ENCODE results near the gene CLCN7. TPM values are rescaled to one million over a fixed set of nuclear protein-coding genes. Genes with fewer than 3 reads are reported as not detected.
A peak's percentile ranks its signal among the peaks of the same experiment; 100 is the strongest.

The CLCN7 gene
- total and polyA plus RNA-seq, 11 donors: 30.3 to 70.8 (median 33.6) TPM

DNA sequence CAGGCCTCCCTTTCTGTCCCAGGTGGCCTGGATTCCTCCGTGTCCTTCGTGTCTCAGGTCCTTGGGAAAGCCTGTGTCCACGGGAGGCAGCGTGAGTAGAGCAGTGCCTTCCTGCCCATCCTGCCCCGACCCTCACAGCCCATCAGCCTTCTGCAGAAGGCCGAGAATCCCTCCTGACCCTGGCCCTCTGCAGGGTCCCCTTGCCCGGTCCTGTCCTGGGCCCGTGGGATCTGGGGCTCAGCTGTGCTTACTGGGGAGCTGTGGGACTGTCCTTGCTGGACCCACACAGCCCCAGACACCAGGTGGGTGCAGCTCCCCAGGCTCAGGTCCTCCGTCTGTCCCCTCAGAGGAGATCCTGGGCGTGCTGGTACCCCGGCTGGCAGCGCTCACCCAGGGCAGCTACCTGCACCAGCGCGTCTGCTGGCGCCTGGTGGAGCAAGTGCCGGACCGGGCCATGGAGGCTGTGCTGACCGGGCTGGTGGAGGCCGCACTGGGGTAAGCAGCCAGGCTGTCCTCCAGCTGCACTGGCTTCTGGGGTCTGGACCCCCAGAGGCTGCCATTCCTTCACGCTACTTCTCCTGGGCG lies 22.3 kb upstream of the CLCN7 start:
- Histone ChIP-seq H3K9me3 (no peaks in the 10 kb centered on the region), H3K36me3 (peaks cover 0 to 77% (median 70%) of the 10 kb centered on the region in 9 donors), H3K27me3 (no peaks in the 10 kb centered on the region), H3K27ac (no peak overlapping the region), H3K4me3 (no peak overlapping the region), H3K4me1 (peaks cover 0 to 31% (median 24%) of the 10 kb centered on the region in 12 donors)
- ATAC-seq (no peak), DNase-seq (no peak)
- intact Hi-C loops (cut with DNase I): loop anchor here in 9 of 10 donors (10.0 kb wide), 5 partner anchors 48 to 178 kb away; partner anchors contain the start of genes CRAMP1 (in 4 of the 9), IFT140 (in 4 of the 9) and JPT2 (in 1 of the 9)
- 93 to 97% (median 94%) methylated on average over 11 to 21 of the region's 21 CpGs for WGBS, 4 donors
- TF ChIP-seq, protein P1, sequence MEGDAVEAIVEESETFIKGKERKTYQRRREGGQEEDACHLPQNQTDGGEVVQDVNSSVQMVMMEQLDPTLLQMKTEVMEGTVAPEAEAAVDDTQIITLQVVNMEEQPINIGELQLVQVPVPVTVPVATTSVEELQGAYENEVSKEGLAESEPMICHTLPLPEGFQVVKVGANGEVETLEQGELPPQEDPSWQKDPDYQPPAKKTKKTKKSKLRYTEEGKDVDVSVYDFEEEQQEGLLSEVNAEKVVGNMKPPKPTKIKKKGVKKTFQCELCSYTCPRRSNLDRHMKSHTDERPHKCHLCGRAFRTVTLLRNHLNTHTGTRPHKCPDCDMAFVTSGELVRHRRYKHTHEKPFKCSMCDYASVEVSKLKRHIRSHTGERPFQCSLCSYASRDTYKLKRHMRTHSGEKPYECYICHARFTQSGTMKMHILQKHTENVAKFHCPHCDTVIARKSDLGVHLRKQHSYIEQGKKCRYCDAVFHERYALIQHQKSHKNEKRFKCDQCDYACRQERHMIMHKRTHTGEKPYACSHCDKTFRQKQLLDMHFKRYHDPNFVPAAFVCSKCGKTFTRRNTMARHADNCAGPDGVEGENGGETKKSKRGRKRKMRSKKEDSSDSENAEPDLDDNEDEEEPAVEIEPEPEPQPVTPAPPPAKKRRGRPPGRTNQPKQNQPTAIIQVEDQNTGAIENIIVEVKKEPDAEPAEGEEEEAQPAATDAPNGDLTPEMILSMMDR (IDR thresholded peaks at IDR 0.05): no peak
- TF ChIP-seq POLR2A (IDR thresholded peaks at IDR 0.05): no peak

GRCh38 chr16:1496464-1496863 lies 21.6 kb upstream of the CLCN7 start:
- ATAC-seq: no peak
- WGBS, 4 donors: 90 to 95% (median 93%) methylated on average over 25 of the region's 25 CpGs

GRCh38 chr16:1495889-1496262 lies 21.0 kb upstream of the CLCN7 start:
- Histone ChIP-seq H3K27ac (no peak overlapping the region), H3K27me3 (no peaks in the 10 kb centered on the region), H3K4me3 (no peak overlapping the region), H3K9me3 (no peaks in the 10 kb centered on the region), H3K4me1 (peaks cover 0 to 31% (median 24%) of the 10 kb centered on the region in 12 donors), H3K36me3 (peaks cover 0 to 64% (median 58%) of the 10 kb centered on the region in 9 donors)
- TF ChIP-seq, protein P1 (IDR thresholded peaks at IDR 0.05): no peak
- no peak for TF ChIP-seq POLR2A (IDR thresholded peaks at IDR 0.05)
- DNase-seq (no peak), ATAC-seq (no peak)
- intact Hi-C loops (cut with DNase I): loop anchor here in 9 of 10 donors (2.0 to 10.0 kb wide), 6 partner anchors 49 to 211 kb away; partner anchors contain the start of genes CRAMP1 (in 4 of the 9), IFT140 (in 4 of the 9), JPT2 (in 1 of the 9) and MAPK8IP3 (in 1 of the 9)
- 92 to 95% (median 94%) methylated on average over 19 to 25 of the region's 25 CpGs for WGBS, 4 donors

More at GRCh38 chr16:1496464-1496863, 21.6 kb upstream of the CLCN7 start:
- H3K4me3 ChIP-seq: no peak overlapping the region
- peak in 1 of 5 donors; percentile 52 for DNase-seq
- H3K27ac ChIP-seq: no peak overlapping the region
- peaks cover 0 to 31% (median 24%) of the 10 kb centered on the region in 12 donors for H3K4me1 ChIP-seq
- intact Hi-C loops (cut with DNase I): loop anchor here in 9 of 10 donors (10.0 kb wide), 5 partner anchors 48 to 178 kb away; partner anchors contain the start of genes CRAMP1 (in 4 of the 9), IFT140 (in 4 of the 9) and JPT2 (in 1 of the 9)
- H3K36me3 ChIP-seq: peaks cover 0 to 70% (median 64%) of the 10 kb centered on the region in 9 donors
- H3K9me3 ChIP-seq: no peaks in the 10 kb centered on the region
- no peaks in the 10 kb centered on the region for H3K27me3 ChIP-seq
- TF ChIP-seq, protein P1 (IDR thresholded peaks at IDR 0.05): no peak
- no peak for TF ChIP-seq POLR2A (IDR thresholded peaks at IDR 0.05)

DNA sequence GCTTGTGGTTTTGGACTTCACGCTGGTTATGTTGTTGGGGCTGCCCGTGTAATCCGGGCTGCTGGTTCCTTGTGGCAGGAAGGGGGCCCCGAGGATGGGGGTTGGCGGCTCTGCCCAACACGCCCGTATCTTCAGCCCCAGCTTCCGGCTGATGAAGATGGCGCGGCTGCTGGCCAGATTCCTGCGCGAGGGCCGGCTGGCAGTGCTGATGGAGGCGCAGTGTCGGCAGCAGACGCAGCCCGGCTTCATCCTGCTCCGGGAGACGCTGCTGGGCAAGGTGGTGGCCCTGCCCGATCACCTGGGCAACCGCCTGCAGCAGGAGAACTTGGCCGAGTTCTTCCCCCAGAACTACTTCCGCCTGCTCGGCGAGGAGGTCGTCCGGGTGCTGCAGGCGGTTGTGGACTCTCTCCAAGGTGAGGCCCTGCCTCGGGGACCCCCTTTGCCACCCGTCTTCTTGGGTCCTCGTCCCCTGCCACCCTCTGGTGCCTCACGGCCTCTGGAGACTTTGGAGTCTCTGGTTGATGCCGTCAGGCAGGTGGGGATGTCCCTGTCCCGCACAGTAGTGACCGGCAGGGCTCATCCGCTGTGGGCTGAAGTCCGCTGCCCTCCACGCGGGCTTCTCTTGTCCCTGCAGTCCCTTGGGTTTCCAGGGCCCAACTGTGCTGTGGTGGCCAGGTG lies 20.5 kb upstream of the CLCN7 start:
- WGBS, 4 donors: 87 to 93% (median 90%) methylated on average over 24 to 39 of the region's 39 CpGs
- intact Hi-C loops (cut with DNase I): loop anchor here in 9 of 10 donors (2.0 to 10.0 kb wide), 6 partner anchors 49 to 211 kb away; partner anchors contain the start of genes CRAMP1 (in 4 of the 9), IFT140 (in 4 of the 9), JPT2 (in 1 of the 9) and MAPK8IP3 (in 1 of the 9)
- Histone ChIP-seq H3K4me3 (peak overlapping the region in 2 of 12 donors; percentile 5 to 87), H3K4me1 (peaks cover 0 to 31% (median 24%) of the 10 kb centered on the region in 12 donors), H3K9me3 (no peaks in the 10 kb centered on the region), H3K27me3 (no peaks in the 10 kb centered on the region), H3K27ac (peak overlapping the region in 5 of 12 donors; percentile 8 to 93 (median 89)), H3K36me3 (peaks cover 0 to 59% (median 53%) of the 10 kb centered on the region in 9 donors)
- no peak for TF ChIP-seq POLR2A (IDR thresholded peaks at IDR 0.05)
- TF ChIP-seq, protein P1 (IDR thresholded peaks at IDR 0.05): no peak
- peak in 1 of 5 donors; percentile 61 for DNase-seq
- no peak for ATAC-seq

Data from heart left ventricle (tissue), 16 donors.